ENCODE results near the gene RCAN1.
A peak's percentile ranks its signal among the peaks of the same experiment; 100 is the strongest.
"Not testable (repeated sequence)": the region's sequence is repeated elsewhere in the genome, so short reads cannot be mapped to it uniquely, and the experiment has no call there.

Gene RCAN1

DNA sequence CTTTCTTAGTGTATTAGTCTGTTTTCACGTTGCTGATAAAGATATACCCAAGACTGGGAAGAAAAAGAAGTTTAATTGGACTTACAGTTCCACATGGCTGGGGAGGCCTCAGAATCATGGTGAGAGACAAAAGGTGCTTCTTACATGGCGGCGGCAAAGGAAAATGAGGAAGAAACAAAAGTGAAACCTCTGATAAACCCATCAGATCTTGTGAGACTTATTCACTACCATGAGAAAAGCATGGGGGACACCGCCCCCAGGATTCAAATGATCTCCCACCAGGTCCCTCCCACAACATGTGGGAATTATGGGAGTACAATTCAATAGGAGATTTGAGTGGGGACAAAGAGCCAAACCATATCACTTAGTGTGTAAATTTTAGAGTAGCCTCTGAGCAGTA lies 46.1 kb downstream of the RCAN1 start:
- peak in 3 of 4 experiments; percentile 25 to 37 (median 31) for DNase-seq

DNA sequence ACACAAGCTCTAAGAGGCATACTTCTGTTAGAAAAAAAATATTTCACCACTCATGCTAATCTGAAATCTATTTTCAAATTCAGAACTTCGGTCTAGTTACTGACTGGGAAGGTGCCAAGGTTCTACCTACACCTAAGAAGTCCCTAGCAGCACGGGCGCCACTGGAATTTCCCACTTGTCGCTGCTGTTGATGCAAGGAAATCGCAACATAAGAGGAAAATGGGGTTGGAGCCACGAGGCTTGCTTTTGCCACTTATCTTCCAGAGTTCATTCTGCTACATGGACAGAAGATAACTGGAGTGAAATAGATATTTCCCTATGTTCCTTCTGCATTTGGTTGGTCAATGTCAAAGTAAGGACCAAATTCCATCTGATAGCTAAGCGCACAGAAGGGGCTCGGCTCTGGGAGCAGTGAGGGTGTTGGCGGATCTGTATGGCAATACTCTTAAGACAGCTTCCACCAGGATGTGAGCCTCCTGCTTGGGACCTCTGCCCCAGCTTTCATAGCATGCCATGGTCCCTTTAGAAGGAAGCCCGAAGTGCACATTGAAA lies 47.2 kb downstream of the RCAN1 start:
- DNase-seq, result no peak

- no peak for DNase-seq
Observed at GRCh38 chr21:34565238-34565637, 49.7 kb downstream of the RCAN1 start.

- not testable (repeated sequence) for DNase-seq
Observed at GRCh38 chr21:34563370-34563769, 51.5 kb downstream of the RCAN1 start.

GRCh38 chr21:34561806-34562205 lies 53.1 kb downstream of the RCAN1 start:
- DNase-seq, result no peak

GRCh38 chr21:34560609-34561008 lies 54.3 kb downstream of the RCAN1 start:
- DNase-seq, result no peak

DNA sequence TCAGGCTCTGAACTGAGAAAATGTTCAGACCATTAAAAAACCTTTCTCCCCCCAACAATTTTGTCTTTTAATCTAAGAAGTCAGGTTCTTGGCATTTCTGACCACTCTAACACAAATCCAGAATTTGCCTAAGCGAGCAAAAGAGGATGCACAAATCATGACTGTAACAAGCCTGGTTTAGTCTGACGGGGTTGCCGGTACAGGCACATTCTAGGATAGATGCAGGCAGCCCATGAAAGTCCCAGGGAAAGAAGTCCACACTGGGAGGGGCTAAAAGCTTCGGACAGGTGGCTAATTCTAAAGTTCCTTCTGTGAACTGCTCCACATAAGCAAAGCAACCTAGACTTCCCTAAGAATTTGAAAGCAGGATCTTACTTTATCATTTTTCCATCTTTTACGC lies 54.9 kb downstream of the RCAN1 start:
- no peak for DNase-seq

DNA sequence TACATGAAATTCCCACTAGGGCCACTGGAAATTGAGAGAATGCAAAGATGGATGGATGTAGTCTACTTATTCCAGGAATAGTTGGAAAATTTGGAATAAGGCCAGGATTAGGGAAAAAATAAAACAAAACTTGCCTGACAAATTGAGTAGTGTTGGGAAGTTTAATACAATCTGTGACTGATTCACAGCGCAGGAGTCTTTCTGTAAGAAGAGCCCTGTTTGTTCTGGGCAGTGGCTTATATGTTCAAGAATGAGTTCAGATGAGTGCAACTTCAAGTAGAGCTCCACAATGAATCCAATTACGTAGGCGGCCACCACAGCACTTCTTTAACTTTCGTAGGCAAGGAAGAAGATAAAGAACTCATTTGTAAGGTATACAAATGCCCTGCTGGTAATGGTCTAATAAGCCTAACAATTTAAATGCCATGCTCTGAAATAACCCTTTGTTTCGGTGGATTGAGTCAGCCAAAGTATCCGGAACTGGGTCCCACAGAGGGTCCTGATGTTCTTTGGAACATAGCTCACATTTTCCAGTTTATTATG lies 55.8 kb downstream of the RCAN1 start:
- no peak for DNase-seq

DNA sequence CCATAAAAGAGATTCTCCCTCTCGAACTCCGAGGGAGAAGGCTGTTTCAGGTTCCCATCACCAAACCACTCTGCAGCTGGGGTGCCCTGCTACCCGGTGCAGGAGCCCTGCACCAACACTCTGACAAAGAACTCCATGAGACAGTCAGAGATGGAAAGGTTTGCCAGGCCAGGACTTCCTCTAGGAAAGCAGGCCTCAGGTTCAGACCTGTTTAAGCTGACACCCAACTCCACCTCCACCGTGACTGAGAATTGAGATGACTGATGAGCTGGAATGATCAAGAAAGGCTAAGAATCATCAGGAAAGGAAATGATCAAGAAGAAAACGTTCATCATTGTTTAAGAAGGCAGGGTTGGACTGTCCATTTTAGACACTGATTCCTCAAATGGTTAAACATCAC lies 56.7 kb downstream of the RCAN1 start:
- DNase-seq, result no peak

DNA sequence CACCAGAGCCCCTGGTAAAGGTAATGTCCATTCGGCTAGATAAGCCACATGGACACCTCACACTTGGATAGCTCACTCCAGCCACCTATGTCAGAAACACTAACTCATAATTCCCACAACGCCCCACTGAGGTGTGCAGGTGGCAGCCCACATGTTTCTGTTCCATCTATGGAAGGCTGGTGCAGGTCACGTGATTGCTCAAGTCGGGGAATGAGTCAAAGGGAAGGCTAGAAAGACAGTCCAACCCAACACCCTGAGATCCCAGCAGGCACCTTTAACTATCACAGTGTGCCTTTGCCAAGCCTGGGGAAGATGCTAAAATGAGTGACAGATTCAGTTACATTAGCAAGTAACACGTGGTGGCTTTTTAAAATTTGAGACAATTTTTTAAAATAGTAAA lies 57.7 kb downstream of the RCAN1 start:
- DNase-seq, result no peak

GRCh38 chr21:34554670-34555069 lies 60.2 kb downstream of the RCAN1 start:
- DNase-seq, result not testable (repeated sequence)

GRCh38 chr21:34554227-34554626 lies 60.7 kb downstream of the RCAN1 start:
- DNase-seq, result no peak

GRCh38 chr21:34553151-34553952 lies 61.6 kb downstream of the RCAN1 start:
- peak in 3 of 4 experiments; percentile 15 to 53 (median 20) for DNase-seq

DNA sequence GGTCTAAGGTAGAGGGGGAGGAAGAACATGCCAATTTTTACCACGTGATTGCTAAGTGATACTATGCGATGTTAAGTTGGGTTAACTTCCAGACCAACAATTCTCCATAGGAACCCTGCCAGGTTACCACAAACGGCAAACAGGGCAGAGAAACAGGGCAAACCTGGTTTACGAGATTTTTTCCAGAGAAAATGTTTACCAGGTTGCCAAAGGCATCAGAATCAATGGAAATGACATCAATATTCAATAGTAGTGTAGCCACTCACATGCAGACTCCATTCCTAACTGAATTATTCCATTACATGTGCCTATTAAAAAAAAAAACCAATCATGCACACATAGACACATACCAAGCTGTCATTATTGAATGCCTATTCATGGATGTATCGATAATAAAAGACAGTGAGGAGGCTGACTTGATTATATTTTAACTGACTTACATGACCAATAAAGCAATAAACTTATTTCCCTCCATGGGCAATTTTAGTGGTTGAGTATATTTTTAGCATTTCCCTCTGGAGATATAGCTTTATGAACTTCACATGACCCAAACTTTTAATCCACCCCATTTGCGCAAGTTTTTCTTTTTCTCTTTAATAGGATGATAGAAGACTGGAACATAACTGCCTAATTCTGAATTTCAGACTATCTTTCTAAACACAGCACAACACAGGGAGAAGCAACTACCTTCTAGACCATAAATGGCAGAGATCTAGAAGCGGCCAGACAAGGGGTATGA lies 62.4 kb downstream of the RCAN1 start:
- DNase-seq, result no peak

- no peak for DNase-seq
Observed at GRCh38 chr21:34550182-34550799, 64.6 kb downstream of the RCAN1 start.

GRCh38 chr21:34548781-34549376 lies 66.0 kb downstream of the RCAN1 start:
- no peak for DNase-seq

DNA sequence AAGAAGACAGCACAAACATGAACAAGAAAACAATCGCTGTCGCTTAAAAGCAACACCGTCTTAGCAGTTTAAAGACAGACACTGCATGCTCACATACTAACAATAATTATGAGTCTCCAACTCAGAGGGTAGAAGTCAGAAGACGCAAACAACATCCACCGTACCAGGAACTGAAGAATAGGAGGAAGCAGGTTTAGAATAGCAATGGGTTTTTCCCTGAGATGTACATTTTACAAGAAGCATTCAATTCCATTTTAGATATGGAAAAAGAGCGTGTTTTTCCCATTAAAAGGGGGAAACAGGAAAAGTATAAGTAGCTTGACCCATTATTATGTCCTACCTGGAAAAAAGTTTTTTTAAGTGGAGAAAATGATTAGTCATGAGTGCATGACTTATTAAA lies 68.4 kb downstream of the RCAN1 start:
- peak; percentile 30 to 62 (median 48) for DNase-seq

GRCh38 chr21:34545079-34545884 lies 69.6 kb downstream of the RCAN1 start:
- peak; percentile 90 to 97 (median 92) for DNase-seq

GRCh38 chr21:34544032-34544496 lies 70.8 kb downstream of the RCAN1 start:
- DNase-seq, result peak; percentile 58 to 82 (median 70)

- DNase-seq, result no peak
Observed at GRCh38 chr21:34543017-34543416, 71.9 kb downstream of the RCAN1 start.

- DNase-seq, result no peak
Observed at GRCh38 chr21:34540206-34540605, 74.7 kb downstream of the RCAN1 start.
